Osteoblast (primary cell): ENCODE measurements around the gene SERBP1. TPM values are rescaled to one million over a fixed set of nuclear protein-coding genes. Genes with fewer than 3 reads are reported as not detected.

Experiments used
- DNase-seq: peaks from one replicate; pipeline ENCODE4 v3.0.0; 2011; ENCODE audit warnings: low spot score, mixed read lengths; ENCODE audit not compliant: insufficient read length; ENCODE audit errors: missing footprints
- H2AFZ ChIP-seq: 2 replicates; pipeline ENCODE4 v1.6.0; 2011; ENCODE audit warnings: mild to moderate bottlenecking, low read length
- H3K27ac ChIP-seq: 2 replicates; pipeline ENCODE4 v1.5.1; 2011; ENCODE audit warnings: mild to moderate bottlenecking, low read depth, low read length, moderate library complexity
- H3K27me3 ChIP-seq: 2 replicates; pipeline ENCODE4 v1.6.0; 2012; ENCODE audit warnings: mild to moderate bottlenecking, control low read depth, inconsistent platforms, low read length, moderate library complexity; ENCODE audit not compliant: insufficient read depth
- H3K36me3 ChIP-seq: 2 replicates; pipeline ENCODE4 v1.5.1; 2011; ENCODE audit warnings: mild to moderate bottlenecking, low read length, control low read depth, moderate library complexity; ENCODE audit not compliant: insufficient read depth
- H3K4me1 ChIP-seq: 2 replicates; pipeline ENCODE4 v1.5.1; 2011; ENCODE audit warnings: mild to moderate bottlenecking, low read length, control low read depth, moderate library complexity; ENCODE audit not compliant: insufficient read depth
- H3K4me2 ChIP-seq: 2 replicates; pipeline ENCODE4 v1.6.0; 2011; ENCODE audit warnings: mild to moderate bottlenecking, low read length; ENCODE audit not compliant: insufficient read depth
- H3K4me3 ChIP-seq: fragments of 200-600 bp; sonication (generic); 3 replicates; pipeline ENCODE4 v1.5.1; 2012; ENCODE audit warnings: mild to moderate bottlenecking, low read length, inconsistent platforms; ENCODE audit not compliant: insufficient read depth
- H3K79me2 ChIP-seq: 2 replicates; pipeline ENCODE4 v1.6.0; 2012; ENCODE audit warnings: mild to moderate bottlenecking, low read length, control low read depth, inconsistent platforms; ENCODE audit not compliant: insufficient read depth
- H3K9me3 ChIP-seq: 2 replicates; pipeline ENCODE4 v1.5.1; 2011; ENCODE audit warnings: low read depth, low read length, control low read depth
- H4K20me1 ChIP-seq: 2 replicates; pipeline ENCODE4 v1.6.0; 2012; ENCODE audit warnings: mild to moderate bottlenecking, low read length, control low read depth; ENCODE audit not compliant: insufficient read depth
- small RNA-seq: library from RNA; depleted of rRNA; stranded (forward); fragments of <200 nt; gene quantifications from one replicate; pipeline ENCODE3, GENCODE V24; 2012
- total RNA-seq: library from RNA; depleted of rRNA; stranded (reverse); fragments of >200 nt; gene quantifications from 2 replicates; pipeline ENCODE4 v1.2.3, GENCODE V29; 2012
- TF ChIP-seq, protein P1 (sequence below): IDR thresholded peaks from 2 replicates; pipeline ENCODE4 v1.5.1; 2011; ENCODE audit warnings: mild to moderate bottlenecking, low read depth, low read length, moderate library complexity; ENCODE audit errors: extremely low read depth

The SERBP1 gene
- total RNA-seq, 1 donor, result 161 TPM

DNA sequence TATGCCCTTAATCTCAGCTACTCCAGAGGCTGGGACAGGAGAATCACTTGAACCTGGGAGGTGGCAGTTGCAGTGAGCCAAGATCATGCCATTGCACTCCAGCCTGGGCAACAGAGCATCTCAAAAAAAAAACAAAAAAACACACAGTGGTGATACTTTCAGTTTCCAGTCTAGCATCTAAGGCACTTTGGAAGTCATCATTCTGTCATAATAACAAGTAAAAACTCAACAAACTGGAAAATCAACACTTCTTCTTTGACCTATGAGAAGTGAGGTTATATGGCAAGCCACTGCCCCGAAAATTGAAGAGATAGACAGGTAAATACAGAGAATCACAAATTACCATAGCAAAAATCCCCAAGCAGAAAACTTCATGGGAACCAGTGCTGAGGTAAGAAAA lies 70.6 kb downstream of the SERBP1 start:
- H3K36me3 ChIP-seq, result no peaks in the 10 kb centered on the region
- no peak overlapping the region for H2AFZ ChIP-seq
- H3K79me2 ChIP-seq, result no peaks in the 10 kb centered on the region
- H3K4me1 ChIP-seq, result peaks cover 18% of the 10 kb centered on the region
- no peak overlapping the region for H3K4me3 ChIP-seq
- H3K9me3 ChIP-seq, result no peaks in the 10 kb centered on the region
- H3K27me3 ChIP-seq, result no peaks in the 10 kb centered on the region
- TF ChIP-seq, protein P1, sequence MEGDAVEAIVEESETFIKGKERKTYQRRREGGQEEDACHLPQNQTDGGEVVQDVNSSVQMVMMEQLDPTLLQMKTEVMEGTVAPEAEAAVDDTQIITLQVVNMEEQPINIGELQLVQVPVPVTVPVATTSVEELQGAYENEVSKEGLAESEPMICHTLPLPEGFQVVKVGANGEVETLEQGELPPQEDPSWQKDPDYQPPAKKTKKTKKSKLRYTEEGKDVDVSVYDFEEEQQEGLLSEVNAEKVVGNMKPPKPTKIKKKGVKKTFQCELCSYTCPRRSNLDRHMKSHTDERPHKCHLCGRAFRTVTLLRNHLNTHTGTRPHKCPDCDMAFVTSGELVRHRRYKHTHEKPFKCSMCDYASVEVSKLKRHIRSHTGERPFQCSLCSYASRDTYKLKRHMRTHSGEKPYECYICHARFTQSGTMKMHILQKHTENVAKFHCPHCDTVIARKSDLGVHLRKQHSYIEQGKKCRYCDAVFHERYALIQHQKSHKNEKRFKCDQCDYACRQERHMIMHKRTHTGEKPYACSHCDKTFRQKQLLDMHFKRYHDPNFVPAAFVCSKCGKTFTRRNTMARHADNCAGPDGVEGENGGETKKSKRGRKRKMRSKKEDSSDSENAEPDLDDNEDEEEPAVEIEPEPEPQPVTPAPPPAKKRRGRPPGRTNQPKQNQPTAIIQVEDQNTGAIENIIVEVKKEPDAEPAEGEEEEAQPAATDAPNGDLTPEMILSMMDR, result no peak
- DNase-seq, result no peak
- H3K4me2 ChIP-seq, result no peak overlapping the region
- no peak overlapping the region for H3K27ac ChIP-seq
- H4K20me1 ChIP-seq, result no peaks in the 10 kb centered on the region

Small RNAs within 50 kb of the gene (small RNA-seq; reads per million reads assigned to genes)
- gene RNU6-387P, result not detected

Other genes with a start within 250 kb of the SERBP1 start
- not detected in 2 replicates for gene IL12RB2, start 122.5 kb downstream of the SERBP1 start, total RNA-seq